Measurements from ENCODE around the gene TRPM3.
A peak's percentile ranks its signal among the peaks of the same experiment; 100 is the strongest.

Gene TRPM3

DNA sequence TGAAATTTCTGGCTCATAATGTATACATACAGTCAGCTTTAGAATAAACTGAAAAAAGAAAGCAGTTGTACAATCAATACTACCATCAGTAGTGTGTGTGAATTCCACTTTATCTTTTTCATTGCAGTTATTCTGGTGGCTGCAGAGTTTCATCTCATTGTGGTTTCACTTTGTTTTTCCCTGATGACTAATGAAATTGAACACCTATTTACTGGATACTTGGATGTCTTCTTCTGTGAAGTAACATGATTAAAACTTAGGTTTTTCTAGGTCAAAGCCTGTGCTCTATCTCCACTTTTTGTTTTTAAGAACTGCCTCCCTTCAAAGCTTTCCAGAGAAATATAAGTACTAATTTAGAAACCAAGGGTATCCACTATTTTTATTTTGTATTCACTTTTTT is 174.3 kb downstream of the TRPM3 start:
- no peak overlapping the region for H3K27ac ChIP-seq (ENCODE audit: extremely low read depth, low read depth, low read length)
- H3K36me3 ChIP-seq (ENCODE audit: control insufficient read depth in 2 of 2, insufficient read depth in 1 of 2, low read length in 2 of 2), result no peaks in the 10 kb centered on the region
- H3K9me3 ChIP-seq (ENCODE audit: control insufficient read depth, insufficient read depth, low read depth, low read length), result no peaks in the 10 kb centered on the region
- no peak for TF ChIP-seq ZNF600 (tag by site-specific recombination; IDR thresholded peaks at IDR 0.05)
- TF ChIP-seq ZBTB17 (tag by site-specific recombination; IDR thresholded peaks at IDR 0.05), result peak; percentile 34; the same call in 1 of the 2 replicates
- ChIA-PET POLR2A (interaction anchor here (1.5 kb wide), 1 partner anchor 9 kb away, joined by 7 read pairs; no protein-coding TSS in a partner anchor), CTCF (interaction anchor here (0.6 to 1.7 kb wide), 4 partner anchors 23 to 307 kb away, joined by 4 to 7 read pairs (median 6); no protein-coding TSS in a partner anchor)
- no peak overlapping the region for H3K4me3 ChIP-seq (ENCODE audit: low read depth, low read length)
- no peaks in the 10 kb centered on the region for H3K4me1 ChIP-seq (ENCODE audit: control insufficient read depth, insufficient read depth, low read length)

DNA sequence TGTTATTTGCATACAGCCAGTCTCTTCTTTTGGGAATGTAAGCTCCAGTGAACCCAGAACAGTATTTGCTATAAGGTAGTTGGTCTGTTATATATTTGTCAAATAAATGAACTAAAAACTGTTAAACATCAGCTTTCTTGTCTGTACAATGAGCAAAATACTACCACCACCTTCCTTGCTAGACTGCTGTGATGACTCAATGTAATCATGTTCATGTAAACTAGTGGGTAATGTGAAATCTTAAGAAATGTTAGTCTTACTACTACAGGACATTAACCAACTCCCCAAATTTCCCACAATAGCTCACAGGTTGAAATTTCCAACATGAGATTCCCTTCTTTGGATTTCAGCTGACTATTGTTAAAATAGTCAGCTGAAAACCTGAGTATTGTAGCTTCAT is 176.1 kb downstream of the TRPM3 start:
- H3K27ac ChIP-seq (ENCODE audit: extremely low read depth, low read depth, low read length), result no peak overlapping the region
- ChIA-PET POLR2A (no interaction called here), CTCF (interaction anchor here (0.5 to 1.6 kb wide), 5 partner anchors 21 to 563 kb away, joined by 3 to 6 read pairs (median 4); no protein-coding TSS in a partner anchor)
- no peaks in the 10 kb centered on the region for H3K9me3 ChIP-seq (ENCODE audit: control insufficient read depth, insufficient read depth, low read depth, low read length)
- H3K4me3 ChIP-seq (ENCODE audit: low read depth, low read length), result no peak overlapping the region
- H3K36me3 ChIP-seq (ENCODE audit: control insufficient read depth in 2 of 2, insufficient read depth in 1 of 2, low read length in 2 of 2), result no peaks in the 10 kb centered on the region
- H3K4me1 ChIP-seq (ENCODE audit: control insufficient read depth, insufficient read depth, low read length), result no peaks in the 10 kb centered on the region
- TF ChIP-seq ZBTB8A (tag by site-specific recombination; IDR thresholded peaks at IDR 0.05) (no peak), ZNF223 (tag by site-specific recombination; IDR thresholded peaks at IDR 0.05) (no peak), ZNF335 (tag by site-specific recombination; conservative IDR thresholded peaks at IDR 0.05) (no peak), ZNF311 (tag by site-specific recombination; IDR thresholded peaks at IDR 0.05; ENCODE audit: borderline replicate concordance) (no peak), SCRT2 (tag by site-specific recombination; IDR thresholded peaks at IDR 0.05) (no peak), ZNF600 (tag by site-specific recombination; IDR thresholded peaks at IDR 0.05) (no peak), ZNF121 (tag by site-specific recombination; IDR thresholded peaks at IDR 0.05) (no peak), REPIN1 (tag by site-specific recombination; IDR thresholded peaks at IDR 0.05; ENCODE audit: low read depth) (no peak), ZNF155 (tag by site-specific recombination; IDR thresholded peaks at IDR 0.05) (no peak), ZNF175 (tag by site-specific recombination; IDR thresholded peaks at IDR 0.05) (no peak)
- TF ChIP-seq, protein P1, sequence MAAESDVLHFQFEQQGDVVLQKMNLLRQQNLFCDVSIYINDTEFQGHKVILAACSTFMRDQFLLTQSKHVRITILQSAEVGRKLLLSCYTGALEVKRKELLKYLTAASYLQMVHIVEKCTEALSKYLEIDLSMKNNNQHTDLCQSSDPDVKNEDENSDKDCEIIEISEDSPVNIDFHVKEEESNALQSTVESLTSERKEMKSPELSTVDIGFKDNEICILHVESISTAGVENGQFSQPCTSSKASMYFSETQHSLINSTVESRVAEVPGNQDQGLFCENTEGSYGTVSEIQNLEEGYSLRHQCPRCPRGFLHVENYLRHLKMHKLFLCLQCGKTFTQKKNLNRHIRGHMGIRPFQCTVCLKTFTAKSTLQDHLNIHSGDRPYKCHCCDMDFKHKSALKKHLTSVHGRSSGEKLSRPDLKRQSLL (tag by site-specific recombination; IDR thresholded peaks at IDR 0.05), result no peak
- TF ChIP-seq, protein P2, sequence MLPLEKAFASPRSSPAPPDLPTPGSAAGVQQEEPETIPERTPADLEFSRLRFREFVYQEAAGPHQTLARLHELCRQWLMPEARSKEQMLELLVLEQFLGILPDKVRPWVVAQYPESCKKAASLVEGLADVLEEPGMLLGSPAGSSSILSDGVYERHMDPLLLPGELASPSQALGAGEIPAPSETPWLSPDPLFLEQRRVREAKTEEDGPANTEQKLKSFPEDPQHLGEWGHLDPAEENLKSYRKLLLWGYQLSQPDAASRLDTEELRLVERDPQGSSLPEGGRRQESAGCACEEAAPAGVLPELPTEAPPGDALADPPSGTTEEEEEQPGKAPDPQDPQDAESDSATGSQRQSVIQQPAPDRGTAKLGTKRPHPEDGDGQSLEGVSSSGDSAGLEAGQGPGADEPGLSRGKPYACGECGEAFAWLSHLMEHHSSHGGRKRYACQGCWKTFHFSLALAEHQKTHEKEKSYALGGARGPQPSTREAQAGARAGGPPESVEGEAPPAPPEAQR (tag by site-specific recombination; IDR thresholded peaks at IDR 0.05), result no peak
- TF ChIP-seq, protein P3, sequence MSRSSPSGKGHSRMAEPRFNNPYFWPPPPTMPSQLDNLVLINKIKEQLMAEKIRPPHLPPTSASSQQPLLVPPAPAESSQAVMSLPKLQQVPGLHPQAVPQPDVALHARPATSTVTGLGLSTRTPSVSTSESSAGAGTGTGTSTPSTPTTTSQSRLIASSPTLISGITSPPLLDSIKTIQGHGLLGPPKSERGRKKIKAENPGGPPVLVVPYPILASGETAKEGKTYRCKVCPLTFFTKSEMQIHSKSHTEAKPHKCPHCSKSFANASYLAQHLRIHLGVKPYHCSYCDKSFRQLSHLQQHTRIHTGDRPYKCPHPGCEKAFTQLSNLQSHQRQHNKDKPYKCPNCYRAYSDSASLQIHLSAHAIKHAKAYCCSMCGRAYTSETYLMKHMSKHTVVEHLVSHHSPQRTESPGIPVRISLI (tag by site-specific recombination; IDR thresholded peaks at IDR 0.05), result no peak
- TF ChIP-seq, protein P4, sequence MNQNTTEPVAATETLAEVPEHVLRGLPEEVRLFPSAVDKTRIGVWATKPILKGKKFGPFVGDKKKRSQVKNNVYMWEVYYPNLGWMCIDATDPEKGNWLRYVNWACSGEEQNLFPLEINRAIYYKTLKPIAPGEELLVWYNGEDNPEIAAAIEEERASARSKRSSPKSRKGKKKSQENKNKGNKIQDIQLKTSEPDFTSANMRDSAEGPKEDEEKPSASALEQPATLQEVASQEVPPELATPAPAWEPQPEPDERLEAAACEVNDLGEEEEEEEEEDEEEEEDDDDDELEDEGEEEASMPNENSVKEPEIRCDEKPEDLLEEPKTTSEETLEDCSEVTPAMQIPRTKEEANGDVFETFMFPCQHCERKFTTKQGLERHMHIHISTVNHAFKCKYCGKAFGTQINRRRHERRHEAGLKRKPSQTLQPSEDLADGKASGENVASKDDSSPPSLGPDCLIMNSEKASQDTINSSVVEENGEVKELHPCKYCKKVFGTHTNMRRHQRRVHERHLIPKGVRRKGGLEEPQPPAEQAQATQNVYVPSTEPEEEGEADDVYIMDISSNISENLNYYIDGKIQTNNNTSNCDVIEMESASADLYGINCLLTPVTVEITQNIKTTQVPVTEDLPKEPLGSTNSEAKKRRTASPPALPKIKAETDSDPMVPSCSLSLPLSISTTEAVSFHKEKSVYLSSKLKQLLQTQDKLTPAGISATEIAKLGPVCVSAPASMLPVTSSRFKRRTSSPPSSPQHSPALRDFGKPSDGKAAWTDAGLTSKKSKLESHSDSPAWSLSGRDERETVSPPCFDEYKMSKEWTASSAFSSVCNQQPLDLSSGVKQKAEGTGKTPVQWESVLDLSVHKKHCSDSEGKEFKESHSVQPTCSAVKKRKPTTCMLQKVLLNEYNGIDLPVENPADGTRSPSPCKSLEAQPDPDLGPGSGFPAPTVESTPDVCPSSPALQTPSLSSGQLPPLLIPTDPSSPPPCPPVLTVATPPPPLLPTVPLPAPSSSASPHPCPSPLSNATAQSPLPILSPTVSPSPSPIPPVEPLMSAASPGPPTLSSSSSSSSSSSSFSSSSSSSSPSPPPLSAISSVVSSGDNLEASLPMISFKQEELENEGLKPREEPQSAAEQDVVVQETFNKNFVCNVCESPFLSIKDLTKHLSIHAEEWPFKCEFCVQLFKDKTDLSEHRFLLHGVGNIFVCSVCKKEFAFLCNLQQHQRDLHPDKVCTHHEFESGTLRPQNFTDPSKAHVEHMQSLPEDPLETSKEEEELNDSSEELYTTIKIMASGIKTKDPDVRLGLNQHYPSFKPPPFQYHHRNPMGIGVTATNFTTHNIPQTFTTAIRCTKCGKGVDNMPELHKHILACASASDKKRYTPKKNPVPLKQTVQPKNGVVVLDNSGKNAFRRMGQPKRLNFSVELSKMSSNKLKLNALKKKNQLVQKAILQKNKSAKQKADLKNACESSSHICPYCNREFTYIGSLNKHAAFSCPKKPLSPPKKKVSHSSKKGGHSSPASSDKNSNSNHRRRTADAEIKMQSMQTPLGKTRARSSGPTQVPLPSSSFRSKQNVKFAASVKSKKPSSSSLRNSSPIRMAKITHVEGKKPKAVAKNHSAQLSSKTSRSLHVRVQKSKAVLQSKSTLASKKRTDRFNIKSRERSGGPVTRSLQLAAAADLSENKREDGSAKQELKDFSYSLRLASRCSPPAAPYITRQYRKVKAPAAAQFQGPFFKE (tag by site-specific recombination; IDR thresholded peaks at IDR 0.05; ENCODE audit: borderline replicate concordance), result no peak
